ENCODE results near the gene UGDH. TPM values are rescaled to one million over a fixed set of nuclear protein-coding genes. Genes with fewer than 3 reads are reported as not detected.

UGDH gene
- total and polyA plus RNA-seq, 2 of the 13 experiments (the other 11 are each of a cell fraction or from before 2014, with no cell fraction given): 99.0 to 384 TPM

GRCh38 chr4:39452153-39452859 is 74.9 kb downstream of the UGDH start:
- FAIRE-seq: no peak
- ATAC-seq: peak; percentile 11; the same call in 2 of the 3 replicates
- no peak overlapping the region for H3K4me2 ChIP-seq (ENCODE audit: low read depth, low read length)
- BruUV-seq (replicated peaks): no TSS peak
- in situ Hi-C loops (cut with HindIII; ENCODE audit: extremely low pct_ligation_motif_present, low pct_unique_long_range_greater_than_20kb) (no loop called here), intact Hi-C loops (cut with micrococcal nuclease; ENCODE audit: unreplicated experiment) (loop anchor here (5.0 kb wide), 1 partner anchor 270 kb away; the partner anchor contains the start of gene WDR19)
- no peak overlapping the region for H3K27ac ChIP-seq (ENCODE audit: extremely low read length, insufficient read depth, low read length)
- 96% methylated on average over 6 of the region's 6 CpGs for WGBS (ENCODE audit: low lambda C conversion rate)
- no peak overlapping the region for H3K9ac ChIP-seq (ENCODE audit: insufficient read depth, low read depth, low read length)
- peaks cover 21% of the 10 kb centered on the region for H3K79me2 ChIP-seq (ENCODE audit: insufficient read depth, low read length)
- no peak for DNase-seq (ENCODE audit: low spot score)
- peaks cover 54% of the 10 kb centered on the region for H4K20me1 ChIP-seq (ENCODE audit: insufficient read depth, low read length)
- POLR2A ChIA-PET: interaction anchor here (0.8 to 3.4 kb wide), 5 partner anchors 22 to 86 kb away, joined by 3 to 20 read pairs (median 5); partner anchors contain the start of genes KLB and RFC1
- no peak overlapping the region for H3K4me3 ChIP-seq (replicated peaks in 1 of 3; ENCODE audit: insufficient read depth in 1 of 3, low read depth in 2 of 3, low read length in 3 of 3)
- peaks cover 80% of the 10 kb centered on the region for H3K4me1 ChIP-seq (ENCODE audit: insufficient read depth, low read length)
- peaks cover 9 to 65% of the 10 kb centered on the region in 2 experiments for H3K36me3 ChIP-seq (replicated peaks in 1 of 2; ENCODE audit: control insufficient read depth in 1 of 2, insufficient read depth in 2 of 2, low read length in 2 of 2)
- no peaks in the 10 kb centered on the region; a peak in 1 of 5 replicates for H3K27me3 ChIP-seq (ENCODE audit: control insufficient read depth in 1 of 2, insufficient read depth in 2 of 2, low read length in 2 of 2)
- H3K9me3 ChIP-seq (ENCODE audit: low read length): no peaks in the 10 kb centered on the region
- CTCF ChIA-PET (ENCODE audit: low intra/inter-chr PET ratio, low total read pairs): no interaction called here
- H2AFZ ChIP-seq (ENCODE audit: low read length): no peak overlapping the region
- no peak for TF ChIP-seq ATF7 (IDR thresholded peaks at IDR 0.05)
- TF ChIP-seq ATF7 (CRISPR knock-in tag; IDR thresholded peaks at IDR 0.05): no peak
- TF ChIP-seq STAG1 (CRISPR knock-in tag; IDR thresholded peaks at IDR 0.05): no peak
- peak; percentile 55 for TF ChIP-seq POLR2AphosphoS5 (IDR thresholded peaks at IDR 0.05; ENCODE audit: low read depth, low read length)
- no peak for TF ChIP-seq THRA (CRISPR knock-in tag; IDR thresholded peaks at IDR 0.05; ENCODE audit: borderline replicate concordance)
- 0 out of 2 replicates have a peak, but pooled peaks have one; percentile 27 for TF ChIP-seq ZNF878 (CRISPR knock-in tag; IDR thresholded peaks at IDR 0.05)
- no peak for TF ChIP-seq CERS6 (CRISPR knock-in tag; IDR thresholded peaks at IDR 0.05)
- no peak for TF ChIP-seq WIZ (CRISPR knock-in tag; IDR thresholded peaks at IDR 0.05)
- no peak for TF ChIP-seq NRL (CRISPR knock-in tag; IDR thresholded peaks at IDR 0.05; ENCODE audit: borderline replicate concordance)
- peak; percentile 54 for TF ChIP-seq SRSF4 (IDR thresholded peaks at IDR 0.05; ENCODE audit: low read depth, low read length, poor library complexity, severe bottlenecking)
- no peak for TF ChIP-seq ZNF44 (CRISPR knock-in tag; IDR thresholded peaks at IDR 0.05)
- TF ChIP-seq ZBTB33 (CRISPR knock-in tag; IDR thresholded peaks at IDR 0.05): no peak
- 0 out of 2 replicates have a peak, but pooled peaks have one; percentile 25 for TF ChIP-seq ZNF816 (CRISPR knock-in tag; IDR thresholded peaks at IDR 0.05; ENCODE audit: borderline replicate concordance)
- no peak for TF ChIP-seq PHB2 (IDR thresholded peaks at IDR 0.05; ENCODE audit: partially characterized antibody)
- no peak for TF ChIP-seq GATA4 (IDR thresholded peaks at IDR 0.05; ENCODE audit: borderline replicate concordance, low read depth)
- TF ChIP-seq TFE3 (CRISPR knock-in tag; IDR thresholded peaks at IDR 0.05): no peak
- no peak for TF ChIP-seq NONO (IDR thresholded peaks at IDR 0.05)
- TF ChIP-seq NONO (CRISPR knock-in tag; conservative IDR thresholded peaks at IDR 0.05): 0 out of 2 replicates have a peak, but pooled peaks have one; percentile 3
- TF ChIP-seq POLR2G (IDR thresholded peaks at IDR 0.05; ENCODE audit: low read depth, low read length): peak; percentile 52; the same call in 1 of the 2 replicates
